Nephron progenitor cell (in vitro differentiated cells): ENCODE measurements around the gene F13A1.
A peak's percentile ranks its signal among the peaks of the same experiment; 100 is the strongest.

Source experiments
- DNase-seq: peaks from one replicate; pipeline ENCODE4 v3.0.0; 2021
- H3K27ac Mint-ChIP-seq: 2 replicates; pipeline ENCODE4 v1.8.0; 2021; ENCODE audit warnings: mild to moderate bottlenecking, moderate library complexity, mixed read lengths
- H3K27me3 Mint-ChIP-seq: 2 replicates; pipeline ENCODE4 v1.8.0; 2021; ENCODE audit warnings: mild to moderate bottlenecking, low read depth, mixed read lengths; ENCODE audit not compliant: poor library complexity
- H3K36me3 Mint-ChIP-seq: 2 replicates; pipeline ENCODE4 v1.8.0; 2021; ENCODE audit warnings: low read depth, mixed read lengths
- H3K4me1 Mint-ChIP-seq: 2 replicates; pipeline ENCODE4 v1.8.0; 2021; ENCODE audit warnings: mixed read lengths
- H3K4me3 Mint-ChIP-seq: 2 replicates; pipeline ENCODE4 v1.8.0; 2021; ENCODE audit warnings: mild to moderate bottlenecking, moderate library complexity, mixed read lengths
- H3K9me3 Mint-ChIP-seq: 2 replicates; pipeline ENCODE4 v1.8.0; 2021; ENCODE audit warnings: mild to moderate bottlenecking, moderate library complexity, mixed read lengths
- CTCF ChIP-seq: fragments of 200-600 bp; sonication (generic); IDR thresholded peaks from 2 replicates; pipeline ENCODE4 v1.5.0; 2021; ENCODE audit warnings: antibody characterized with exemption

Gene F13A1

GRCh38 chr6:6164367-6164766, 156.1 kb downstream of the F13A1 start:
- Mint-ChIP-seq H3K27me3 (peaks cover 38% of the 10 kb centered on the region), H3K9me3 (no peaks in the 10 kb centered on the region), H3K4me1 (no peaks in the 10 kb centered on the region), H3K27ac (no peak overlapping the region), H3K4me3 (no peak overlapping the region), H3K36me3 (no peaks in the 10 kb centered on the region)
- no peak for TF ChIP-seq CTCF
- no peak for DNase-seq

- DNase-seq: no peak
- TF ChIP-seq CTCF: no peak
- Mint-ChIP-seq H3K27ac (no peak overlapping the region), H3K4me1 (peaks cover 12% of the 10 kb centered on the region), H3K27me3 (peaks cover 24% of the 10 kb centered on the region), H3K9me3 (no peaks in the 10 kb centered on the region), H3K36me3 (no peaks in the 10 kb centered on the region), H3K4me3 (no peak overlapping the region)
Measured at GRCh38 chr6:6154335-6154734, 166.1 kb downstream of the F13A1 start.

- Mint-ChIP-seq H3K27me3 (peaks cover 17% of the 10 kb centered on the region), H3K9me3 (no peaks in the 10 kb centered on the region), H3K4me3 (no peak overlapping the region), H3K36me3 (no peaks in the 10 kb centered on the region), H3K4me1 (peaks cover 12% of the 10 kb centered on the region), H3K27ac (no peak overlapping the region)
- TF ChIP-seq CTCF: no peak
- no peak for DNase-seq
Measured at GRCh38 chr6:6152060-6152459, 168.4 kb downstream of the F13A1 start.

GRCh38 chr6:6148192-6148815, 172.2 kb downstream of the F13A1 start:
- peaks cover 4% of the 10 kb centered on the region for H3K27me3 Mint-ChIP-seq
- no peaks in the 10 kb centered on the region for H3K36me3 Mint-ChIP-seq
- peaks cover 3% of the 10 kb centered on the region for H3K9me3 Mint-ChIP-seq
- H3K4me3 Mint-ChIP-seq: no peak overlapping the region
- H3K27ac Mint-ChIP-seq: no peak overlapping the region
- peaks cover 12% of the 10 kb centered on the region for H3K4me1 Mint-ChIP-seq
- TF ChIP-seq CTCF: no peak
- DNase-seq: no peak

GRCh38 chr6:6131492-6132109, 188.9 kb downstream of the F13A1 start:
- Mint-ChIP-seq H3K27me3 (peaks cover 14% of the 10 kb centered on the region), H3K4me1 (no peaks in the 10 kb centered on the region), H3K36me3 (no peaks in the 10 kb centered on the region), H3K27ac (no peak overlapping the region), H3K4me3 (no peak overlapping the region), H3K9me3 (no peaks in the 10 kb centered on the region)
- DNase-seq: peak; percentile 10
- peak; percentile 55 for TF ChIP-seq CTCF

- Mint-ChIP-seq H3K9me3 (peaks cover 9% of the 10 kb centered on the region), H3K36me3 (no peaks in the 10 kb centered on the region), H3K4me3 (no peak overlapping the region), H3K27me3 (peaks cover 4% of the 10 kb centered on the region), H3K27ac (no peak overlapping the region), H3K4me1 (no peaks in the 10 kb centered on the region)
- no peak for DNase-seq
- no peak for TF ChIP-seq CTCF
Measured at GRCh38 chr6:6125495-6125894, 195.0 kb downstream of the F13A1 start.
